Astrocyte (in vitro differentiated cells and primary cell): ENCODE measurements around the gene EXOSC7. TPM values are rescaled to one million over a fixed set of nuclear protein-coding genes. Genes with fewer than 3 reads are reported as not detected.

Source experiments
- DNase-seq: peaks from one replicate; pipeline ENCODE4 v3.0.0-alpha.2; 2010; ENCODE audit warnings: low read depth
- FAIRE-seq: peaks from 2 replicates; lab custom pipeline; 2011; peaks lifted over from hg19 to GRCh38; lab: Jason Lieb, UNC
- H2AFZ ChIP-seq: 2 replicates; pipeline ENCODE4 v1.6.0; 2012; ENCODE audit warnings: low read depth, low read length, inconsistent platforms
- H3K27ac ChIP-seq: 2 replicates; pipeline ENCODE4 v1.5.1; 2011; ENCODE audit warnings: low read depth, low read length, inconsistent platforms
- H3K27me3 ChIP-seq: 2 replicates; pipeline ENCODE4 v1.6.0; 2011; ENCODE audit warnings: low read length, inconsistent platforms; ENCODE audit not compliant: insufficient read depth
- H3K36me3 ChIP-seq: 2 replicates; pipeline ENCODE4 v1.5.1; 2011; ENCODE audit warnings: low read length, inconsistent platforms; ENCODE audit not compliant: insufficient read depth
- H3K4me1 ChIP-seq: 2 replicates; pipeline ENCODE4 v1.5.1; 2011; ENCODE audit warnings: low read length, inconsistent platforms; ENCODE audit not compliant: insufficient read depth
- H3K4me2 ChIP-seq: 2 replicates; pipeline ENCODE4 v1.6.0; 2012; ENCODE audit warnings: low read length, inconsistent platforms
- H3K4me3 ChIP-seq: 2 replicates; pipeline ENCODE4 v1.5.1; 2011; ENCODE audit warnings: low read depth, mild to moderate bottlenecking, low read length, inconsistent platforms; ENCODE audit not compliant: insufficient read depth
- H3K79me2 ChIP-seq: 2 replicates; pipeline ENCODE4 v1.6.0; 2012; ENCODE audit warnings: mild to moderate bottlenecking, low read length, inconsistent platforms; ENCODE audit not compliant: insufficient read depth
- H3K9ac ChIP-seq: 2 replicates; pipeline ENCODE4 v1.6.0; 2012; ENCODE audit warnings: mild to moderate bottlenecking, low read length, inconsistent platforms
- H3K9me3 ChIP-seq: 2 replicates; pipeline ENCODE4 v1.5.1; 2012; ENCODE audit warnings: low read depth, mild to moderate bottlenecking, low read length, inconsistent platforms; ENCODE audit not compliant: insufficient read depth
- H4K20me1 ChIP-seq: 2 replicates; pipeline ENCODE4 v1.6.0; 2012; ENCODE audit warnings: low read length, inconsistent platforms; ENCODE audit not compliant: insufficient read depth
- H3K27ac Mint-ChIP-seq: one replicate; pipeline ENCODE4 v1.8.0; 2021; ENCODE audit warnings: mild to moderate bottlenecking, mixed read lengths; ENCODE audit not compliant: unreplicated experiment
- H3K27me3 Mint-ChIP-seq: one replicate; pipeline ENCODE4 v1.8.0; 2021; ENCODE audit warnings: low read depth, mixed read lengths; ENCODE audit not compliant: unreplicated experiment
- H3K36me3 Mint-ChIP-seq: one replicate; pipeline ENCODE4 v1.8.0; 2021; ENCODE audit warnings: low read depth, mixed read lengths; ENCODE audit not compliant: unreplicated experiment
- H3K4me1 Mint-ChIP-seq: one replicate; pipeline ENCODE4 v1.8.0; 2021; ENCODE audit warnings: low read depth, mixed read lengths; ENCODE audit not compliant: unreplicated experiment
- H3K4me3 Mint-ChIP-seq: one replicate; pipeline ENCODE4 v1.8.0; 2021; ENCODE audit warnings: mild to moderate bottlenecking, moderate library complexity, mixed read lengths; ENCODE audit not compliant: unreplicated experiment
- H3K9me3 Mint-ChIP-seq: one replicate; pipeline ENCODE4 v1.8.0; 2021; ENCODE audit warnings: mild to moderate bottlenecking, mixed read lengths; ENCODE audit not compliant: unreplicated experiment
- CTCF ChIP-seq: IDR thresholded peaks from 2 replicates; pipeline ENCODE4 v1.5.1; 2011; ENCODE audit warnings: low read depth, mild to moderate bottlenecking, inconsistent platforms, low read length, moderate library complexity; ENCODE audit not compliant: insufficient read depth
- EZH2 ChIP-seq: IDR thresholded peaks from 2 replicates; pipeline ENCODE4 v1.6.1; 2012; ENCODE audit warnings: mild to moderate bottlenecking, low read length, inconsistent platforms; ENCODE audit not compliant: insufficient read depth
- total RNA-seq: library from RNA; stranded (reverse); gene quantifications from 2 replicates; pipeline ENCODE4 v1.2.1, GENCODE V29; 2021

Gene EXOSC7
- total RNA-seq, 1 donor from 2014 or later, result 38.6 TPM

DNA sequence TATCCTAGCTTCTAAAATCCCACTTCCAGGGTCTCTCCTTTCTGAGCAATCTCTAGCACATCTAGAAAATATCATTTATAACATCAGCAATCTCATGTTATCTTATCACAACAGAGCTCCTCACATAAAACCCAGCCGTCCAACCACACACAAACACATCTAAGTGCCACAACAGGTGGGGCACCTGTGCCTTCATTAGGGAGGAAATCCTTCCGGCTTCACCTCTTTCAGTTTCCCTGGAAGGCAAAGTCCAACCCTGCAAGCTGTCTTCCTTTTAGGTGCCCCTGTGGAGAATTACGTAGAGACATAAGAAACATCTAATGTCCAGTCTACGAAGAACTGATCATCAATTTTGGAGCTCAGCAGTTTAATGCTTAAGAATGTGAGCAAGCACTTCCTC, 1.6 kb upstream of the EXOSC7 start:
- TF ChIP-seq EZH2 (no peak), CTCF (no peak)
- H3K9me3 ChIP-seq, result no peaks in the 10 kb centered on the region
- no peak for FAIRE-seq
- Mint-ChIP-seq H3K36me3 (no peaks in the 10 kb centered on the region), H3K4me3 (peak overlapping the region; percentile 97), H3K27ac (no peak overlapping the region), H3K9me3 (no peaks in the 10 kb centered on the region), H3K27me3 (no peaks in the 10 kb centered on the region), H3K4me1 (peaks cover 7% of the 10 kb centered on the region)
- no peak overlapping the region for H3K27ac ChIP-seq
- peak overlapping the region; percentile 94 for H3K9ac ChIP-seq
- H3K79me2 ChIP-seq, result peaks cover 91% of the 10 kb centered on the region
- H3K36me3 ChIP-seq, result no peaks in the 10 kb centered on the region
- H3K27me3 ChIP-seq, result no peaks in the 10 kb centered on the region
- H3K4me2 ChIP-seq, result peak overlapping the region; percentile 100
- no peak for DNase-seq
- peaks cover 52% of the 10 kb centered on the region for H4K20me1 ChIP-seq
- H3K4me3 ChIP-seq, result peak overlapping the region; percentile 93
- no peak overlapping the region for H2AFZ ChIP-seq
- H3K4me1 ChIP-seq, result peaks cover 12% of the 10 kb centered on the region

- FAIRE-seq, result no peak
- H3K4me3 Mint-ChIP-seq, result no peak overlapping the region
- H3K27me3 ChIP-seq, result no peaks in the 10 kb centered on the region
- H3K79me2 ChIP-seq, result peaks cover 90% of the 10 kb centered on the region
- peaks cover 65% of the 10 kb centered on the region for H4K20me1 ChIP-seq
- DNase-seq, result peak; percentile 63
- peaks cover 14% of the 10 kb centered on the region for H3K36me3 Mint-ChIP-seq
- H3K4me3 ChIP-seq, result no peak overlapping the region
- TF ChIP-seq CTCF (no peak), EZH2 (no peak)
- H2AFZ ChIP-seq, result no peak overlapping the region
- no peak overlapping the region for H3K27ac Mint-ChIP-seq
- H3K27ac ChIP-seq, result no peak overlapping the region
- no peak overlapping the region for H3K4me2 ChIP-seq
- no peaks in the 10 kb centered on the region for H3K27me3 Mint-ChIP-seq
- H3K9me3 Mint-ChIP-seq, result no peaks in the 10 kb centered on the region
- H3K4me1 ChIP-seq, result peaks cover 5% of the 10 kb centered on the region
- no peak overlapping the region for H3K9ac ChIP-seq
- H3K9me3 ChIP-seq, result no peaks in the 10 kb centered on the region
- peaks cover 26% of the 10 kb centered on the region for H3K4me1 Mint-ChIP-seq
- H3K36me3 ChIP-seq, result no peaks in the 10 kb centered on the region
These were observed 5.2 kb downstream of the EXOSC7 start for GRCh38 chr3:44981220-44981619.

DNA sequence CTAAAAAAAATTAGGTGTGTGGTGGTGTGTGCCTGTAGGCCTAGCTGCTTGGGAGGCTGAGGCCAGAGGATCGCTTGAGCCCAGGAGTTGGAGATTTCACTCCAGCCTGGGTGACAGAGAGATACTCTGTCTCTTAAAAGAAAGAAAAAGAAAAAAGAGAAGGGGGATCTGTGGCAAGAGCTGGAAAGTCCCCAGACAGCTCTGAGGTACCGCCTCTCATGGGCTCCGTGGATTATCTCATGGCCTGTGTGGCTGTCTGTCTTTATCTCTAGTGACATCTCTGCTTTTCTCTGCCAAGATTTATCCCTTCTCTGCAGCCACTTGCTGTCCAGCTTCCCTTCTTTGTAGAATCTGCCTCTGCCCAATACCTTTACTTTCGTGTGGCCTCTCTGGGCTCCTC, 5.7 kb downstream of the EXOSC7 start:
- no peaks in the 10 kb centered on the region for H3K27me3 ChIP-seq
- Mint-ChIP-seq H3K27ac (no peak overlapping the region), H3K36me3 (peaks cover 14% of the 10 kb centered on the region), H3K9me3 (no peaks in the 10 kb centered on the region), H3K4me3 (no peak overlapping the region), H3K4me1 (peaks cover 26% of the 10 kb centered on the region), H3K27me3 (no peaks in the 10 kb centered on the region)
- no peak overlapping the region for H3K4me2 ChIP-seq
- no peak overlapping the region for H3K4me3 ChIP-seq
- H3K79me2 ChIP-seq, result peaks cover 85% of the 10 kb centered on the region
- TF ChIP-seq CTCF (no peak), EZH2 (no peak)
- DNase-seq (no peak), FAIRE-seq (no peak)
- no peaks in the 10 kb centered on the region for H3K36me3 ChIP-seq
- H3K9me3 ChIP-seq, result no peaks in the 10 kb centered on the region
- H3K9ac ChIP-seq, result no peak overlapping the region
- H2AFZ ChIP-seq, result no peak overlapping the region
- H4K20me1 ChIP-seq, result peaks cover 65% of the 10 kb centered on the region
- peaks cover 5% of the 10 kb centered on the region for H3K4me1 ChIP-seq
- no peak overlapping the region for H3K27ac ChIP-seq
